ENCODE data around the gene TRUB2.

Gene TRUB2

GRCh38 chr9:128335161-128335560 is 12.9 kb upstream of the TRUB2 start:
- Histone ChIP-seq H3K4me3 (ENCODE audit: low read length) (no peak overlapping the region), H3K36me3 (ENCODE audit: insufficient read depth, low read length) (peaks cover 21% of the 10 kb centered on the region), H3K9me3 (ENCODE audit: low read length) (no peaks in the 10 kb centered on the region), H3K4me1 (ENCODE audit: insufficient read depth, low read length) (no peaks in the 10 kb centered on the region), H2AFZ (ENCODE audit: low read depth, low read length) (no peak overlapping the region), H3K27me3 (ENCODE audit: insufficient read depth, low read length) (no peaks in the 10 kb centered on the region)

- Histone ChIP-seq H3K27me3 (ENCODE audit: insufficient read depth, low read length) (no peaks in the 10 kb centered on the region), H3K9me3 (ENCODE audit: low read length) (no peaks in the 10 kb centered on the region), H3K4me3 (ENCODE audit: low read length) (no peak overlapping the region), H3K4me1 (ENCODE audit: insufficient read depth, low read length) (no peaks in the 10 kb centered on the region), H3K36me3 (ENCODE audit: insufficient read depth, low read length) (peaks cover 25% of the 10 kb centered on the region), H2AFZ (ENCODE audit: low read depth, low read length) (no peak overlapping the region)
Observed at GRCh38 chr9:128333451-128333869, 11.2 kb upstream of the TRUB2 start.

- Histone ChIP-seq H2AFZ (ENCODE audit: low read depth, low read length) (no peak overlapping the region), H3K36me3 (ENCODE audit: insufficient read depth, low read length) (peaks cover 37% of the 10 kb centered on the region), H3K27me3 (ENCODE audit: insufficient read depth, low read length) (no peaks in the 10 kb centered on the region), H3K4me1 (ENCODE audit: insufficient read depth, low read length) (peaks cover 17% of the 10 kb centered on the region), H3K9me3 (ENCODE audit: low read length) (no peaks in the 10 kb centered on the region), H3K4me3 (ENCODE audit: low read length) (no peak overlapping the region)
Observed at GRCh38 chr9:128325629-128326028, 3.4 kb upstream of the TRUB2 start.

- Histone ChIP-seq H3K36me3 (ENCODE audit: insufficient read depth, low read length) (peaks cover 37% of the 10 kb centered on the region), H3K9me3 (ENCODE audit: low read length) (no peaks in the 10 kb centered on the region), H3K4me1 (ENCODE audit: insufficient read depth, low read length) (peaks cover 17% of the 10 kb centered on the region), H3K27me3 (ENCODE audit: insufficient read depth, low read length) (no peaks in the 10 kb centered on the region), H3K4me3 (ENCODE audit: low read length) (no peak overlapping the region), H2AFZ (ENCODE audit: low read depth, low read length) (no peak overlapping the region)
Observed at GRCh38 chr9:128324401-128324800, 2.2 kb upstream of the TRUB2 start.

- Histone ChIP-seq H3K36me3 (ENCODE audit: insufficient read depth, low read length) (peaks cover 35% of the 10 kb centered on the region), H3K4me3 (ENCODE audit: low read length) (peak overlapping the region; percentile 53), H3K27me3 (ENCODE audit: insufficient read depth, low read length) (no peaks in the 10 kb centered on the region), H2AFZ (ENCODE audit: low read depth, low read length) (no peak overlapping the region), H3K9me3 (ENCODE audit: low read length) (no peaks in the 10 kb centered on the region), H3K4me1 (ENCODE audit: insufficient read depth, low read length) (peaks cover 17% of the 10 kb centered on the region)
Observed at GRCh38 chr9:128323791-128324190, 1.5 kb upstream of the TRUB2 start.

GRCh38 chr9:128323212-128323730 is 1.0 kb upstream of the TRUB2 start:
- H3K9me3 ChIP-seq (ENCODE audit: low read length), result no peaks in the 10 kb centered on the region
- H3K36me3 ChIP-seq (ENCODE audit: insufficient read depth, low read length), result peaks cover 33% of the 10 kb centered on the region

GRCh38 chr9:128321879-128322403 is 306 bp downstream of the TRUB2 start:
- no peaks in the 10 kb centered on the region for H3K27me3 ChIP-seq (ENCODE audit: insufficient read depth, low read length)

More at GRCh38 chr9:128323212-128323730, 1.0 kb upstream of the TRUB2 start:
- Histone ChIP-seq H3K27me3 (ENCODE audit: insufficient read depth, low read length) (no peaks in the 10 kb centered on the region), H2AFZ (ENCODE audit: low read depth, low read length) (peak overlapping the region; percentile 37), H3K4me1 (ENCODE audit: insufficient read depth, low read length) (peaks cover 17% of the 10 kb centered on the region), H3K4me3 (ENCODE audit: low read length) (peak overlapping the region; percentile 53)

GRCh38 chr9:128321343-128321742 is 904 bp downstream of the TRUB2 start:
- H3K36me3 ChIP-seq (ENCODE audit: insufficient read depth, low read length), result peaks cover 35% of the 10 kb centered on the region
- H3K4me3 ChIP-seq (ENCODE audit: low read length), result peak overlapping the region; percentile 53
- H3K4me1 ChIP-seq (ENCODE audit: insufficient read depth, low read length), result peaks cover 17% of the 10 kb centered on the region
- H3K9me3 ChIP-seq (ENCODE audit: low read length), result no peaks in the 10 kb centered on the region
- no peak overlapping the region for H2AFZ ChIP-seq (ENCODE audit: low read depth, low read length)
- H3K27me3 ChIP-seq (ENCODE audit: insufficient read depth, low read length), result no peaks in the 10 kb centered on the region

More at GRCh38 chr9:128321879-128322403, 306 bp downstream of the TRUB2 start:
- Histone ChIP-seq H3K4me3 (ENCODE audit: low read length) (peak overlapping the region; percentile 53), H3K4me1 (ENCODE audit: insufficient read depth, low read length) (peaks cover 17% of the 10 kb centered on the region), H3K9me3 (ENCODE audit: low read length) (no peaks in the 10 kb centered on the region), H2AFZ (ENCODE audit: low read depth, low read length) (no peak overlapping the region), H3K36me3 (ENCODE audit: insufficient read depth, low read length) (peaks cover 32% of the 10 kb centered on the region)

GRCh38 chr9:128317629-128318028 is 4.6 kb downstream of the TRUB2 start:
- no peak overlapping the region for H2AFZ ChIP-seq (ENCODE audit: low read depth, low read length)
- no peak overlapping the region for H3K4me3 ChIP-seq (ENCODE audit: low read length)
- peaks cover 8% of the 10 kb centered on the region for H3K4me1 ChIP-seq (ENCODE audit: insufficient read depth, low read length)
- H3K9me3 ChIP-seq (ENCODE audit: low read length), result no peaks in the 10 kb centered on the region
- peaks cover 37% of the 10 kb centered on the region for H3K36me3 ChIP-seq (ENCODE audit: insufficient read depth, low read length)
- no peaks in the 10 kb centered on the region for H3K27me3 ChIP-seq (ENCODE audit: insufficient read depth, low read length)

GRCh38 chr9:128316421-128316820 is 5.8 kb downstream of the TRUB2 start:
- peaks cover 4% of the 10 kb centered on the region for H3K4me1 ChIP-seq (ENCODE audit: insufficient read depth, low read length)
- H3K9me3 ChIP-seq (ENCODE audit: low read length), result no peaks in the 10 kb centered on the region
- H3K27me3 ChIP-seq (ENCODE audit: insufficient read depth, low read length), result no peaks in the 10 kb centered on the region
- no peak overlapping the region for H3K4me3 ChIP-seq (ENCODE audit: low read length)
- H2AFZ ChIP-seq (ENCODE audit: low read depth, low read length), result no peak overlapping the region
- peaks cover 38% of the 10 kb centered on the region for H3K36me3 ChIP-seq (ENCODE audit: insufficient read depth, low read length)

- peaks cover 55% of the 10 kb centered on the region for H3K36me3 ChIP-seq (ENCODE audit: insufficient read depth, low read length)
- H3K9me3 ChIP-seq (ENCODE audit: low read length), result no peaks in the 10 kb centered on the region
- H2AFZ ChIP-seq (ENCODE audit: low read depth, low read length), result no peak overlapping the region
- H3K4me3 ChIP-seq (ENCODE audit: low read length), result no peak overlapping the region
- H3K4me1 ChIP-seq (ENCODE audit: insufficient read depth, low read length), result no peaks in the 10 kb centered on the region
- no peaks in the 10 kb centered on the region for H3K27me3 ChIP-seq (ENCODE audit: insufficient read depth, low read length)
Observed at GRCh38 chr9:128314697-128315096, 7.5 kb downstream of the TRUB2 start.

- H2AFZ ChIP-seq (ENCODE audit: low read depth, low read length), result no peak overlapping the region
- no peaks in the 10 kb centered on the region for H3K9me3 ChIP-seq (ENCODE audit: low read length)
- no peak overlapping the region for H3K4me3 ChIP-seq (ENCODE audit: low read length)
- H3K27me3 ChIP-seq (ENCODE audit: insufficient read depth, low read length), result no peaks in the 10 kb centered on the region
- H3K4me1 ChIP-seq (ENCODE audit: insufficient read depth, low read length), result no peaks in the 10 kb centered on the region
- H3K36me3 ChIP-seq (ENCODE audit: insufficient read depth, low read length), result peaks cover 47% of the 10 kb centered on the region
Observed at GRCh38 chr9:128310461-128310860, 11.8 kb downstream of the TRUB2 start.

GRCh38 chr9:128309551-128309950 is 12.7 kb downstream of the TRUB2 start:
- peaks cover 39% of the 10 kb centered on the region for H3K36me3 ChIP-seq (ENCODE audit: insufficient read depth, low read length)
- no peak overlapping the region for H3K4me3 ChIP-seq (ENCODE audit: low read length)
- H3K27me3 ChIP-seq (ENCODE audit: insufficient read depth, low read length), result no peaks in the 10 kb centered on the region
- no peak overlapping the region for H2AFZ ChIP-seq (ENCODE audit: low read depth, low read length)
- H3K4me1 ChIP-seq (ENCODE audit: insufficient read depth, low read length), result no peaks in the 10 kb centered on the region
- H3K9me3 ChIP-seq (ENCODE audit: low read length), result no peaks in the 10 kb centered on the region

- peaks cover 14% of the 10 kb centered on the region for H3K36me3 ChIP-seq (ENCODE audit: insufficient read depth, low read length)
- no peaks in the 10 kb centered on the region for H3K4me1 ChIP-seq (ENCODE audit: insufficient read depth, low read length)
- no peaks in the 10 kb centered on the region for H3K27me3 ChIP-seq (ENCODE audit: insufficient read depth, low read length)
Observed at GRCh38 chr9:128304971-128305288, 17.3 kb downstream of the TRUB2 start.

More at GRCh38 chr9:128304971-128305288, 17.3 kb downstream of the TRUB2 start:
- no peak overlapping the region for H3K4me3 ChIP-seq (ENCODE audit: low read length)
- H3K9me3 ChIP-seq (ENCODE audit: low read length), result no peaks in the 10 kb centered on the region
- H2AFZ ChIP-seq (ENCODE audit: low read depth, low read length), result no peak overlapping the region

Measured in neuron (in vitro differentiated cells).